Measurements from ENCODE around the gene RFC3. TPM values are rescaled to one million over a fixed set of nuclear protein-coding genes. Genes with fewer than 3 reads are reported as not detected.

RFC3 gene
- total RNA-seq, 1 experiment from 2014 or later = 64.4 TPM

DNA sequence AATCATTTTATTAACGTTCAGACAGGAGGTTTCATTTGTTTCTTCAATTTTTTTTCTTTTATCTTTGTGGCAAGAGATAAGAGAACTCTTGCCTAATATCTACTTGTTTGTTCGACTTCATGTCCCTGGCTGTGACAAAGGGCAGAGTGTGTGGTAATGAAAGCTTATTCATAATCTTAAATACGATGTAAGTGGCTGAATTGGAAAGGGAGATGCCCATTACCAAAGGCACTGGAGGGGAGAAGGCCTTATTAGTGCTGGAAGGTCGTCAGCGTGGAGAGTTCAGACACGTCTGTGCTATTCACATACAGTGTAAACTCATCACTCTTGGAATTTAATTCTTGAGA is 54.0 kb downstream of the RFC3 start:
- Histone ChIP-seq H3K9me3 (ENCODE audit: low read depth, low read length, poor library complexity, severe bottlenecking) (no peaks in the 10 kb centered on the region), H3K4me1 (ENCODE audit: insufficient read depth, low read length, poor library complexity, severe bottlenecking) (no peaks in the 10 kb centered on the region), H3K27ac (ENCODE audit: low read depth, low read length, poor library complexity, severe bottlenecking) (no peak overlapping the region), H3K4me3 (ENCODE audit: low read depth, low read length, poor library complexity, severe bottlenecking) (no peak overlapping the region), H3K36me3 (ENCODE audit: insufficient read depth, low read length, poor library complexity, severe bottlenecking) (no peaks in the 10 kb centered on the region), H3K27me3 (replicated peaks; ENCODE audit: insufficient read depth, low read depth, low read length, poor library complexity) (no peaks in the 10 kb centered on the region)
- POLR2A ChIA-PET (ENCODE audit: low non-redundant PET) = no interaction called here
- TF ChIP-seq, protein P1, sequence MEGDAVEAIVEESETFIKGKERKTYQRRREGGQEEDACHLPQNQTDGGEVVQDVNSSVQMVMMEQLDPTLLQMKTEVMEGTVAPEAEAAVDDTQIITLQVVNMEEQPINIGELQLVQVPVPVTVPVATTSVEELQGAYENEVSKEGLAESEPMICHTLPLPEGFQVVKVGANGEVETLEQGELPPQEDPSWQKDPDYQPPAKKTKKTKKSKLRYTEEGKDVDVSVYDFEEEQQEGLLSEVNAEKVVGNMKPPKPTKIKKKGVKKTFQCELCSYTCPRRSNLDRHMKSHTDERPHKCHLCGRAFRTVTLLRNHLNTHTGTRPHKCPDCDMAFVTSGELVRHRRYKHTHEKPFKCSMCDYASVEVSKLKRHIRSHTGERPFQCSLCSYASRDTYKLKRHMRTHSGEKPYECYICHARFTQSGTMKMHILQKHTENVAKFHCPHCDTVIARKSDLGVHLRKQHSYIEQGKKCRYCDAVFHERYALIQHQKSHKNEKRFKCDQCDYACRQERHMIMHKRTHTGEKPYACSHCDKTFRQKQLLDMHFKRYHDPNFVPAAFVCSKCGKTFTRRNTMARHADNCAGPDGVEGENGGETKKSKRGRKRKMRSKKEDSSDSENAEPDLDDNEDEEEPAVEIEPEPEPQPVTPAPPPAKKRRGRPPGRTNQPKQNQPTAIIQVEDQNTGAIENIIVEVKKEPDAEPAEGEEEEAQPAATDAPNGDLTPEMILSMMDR (conservative IDR thresholded peaks at IDR 0.05; ENCODE audit: low read depth, low read length) = no peak
- TF ChIP-seq EZH2 (IDR thresholded peaks at IDR 0.05; ENCODE audit: borderline replicate concordance, low read depth, low read length, poor library complexity, severe bottlenecking) = no peak
- no TSS peak for BruUV-seq (replicated peaks)
- CTCF ChIA-PET = no interaction called here
- no peak for DNase-seq (ENCODE audit: low spot score)
- intact Hi-C loops (cut with micrococcal nuclease; ENCODE audit: unreplicated experiment) = no loop called here

DNA sequence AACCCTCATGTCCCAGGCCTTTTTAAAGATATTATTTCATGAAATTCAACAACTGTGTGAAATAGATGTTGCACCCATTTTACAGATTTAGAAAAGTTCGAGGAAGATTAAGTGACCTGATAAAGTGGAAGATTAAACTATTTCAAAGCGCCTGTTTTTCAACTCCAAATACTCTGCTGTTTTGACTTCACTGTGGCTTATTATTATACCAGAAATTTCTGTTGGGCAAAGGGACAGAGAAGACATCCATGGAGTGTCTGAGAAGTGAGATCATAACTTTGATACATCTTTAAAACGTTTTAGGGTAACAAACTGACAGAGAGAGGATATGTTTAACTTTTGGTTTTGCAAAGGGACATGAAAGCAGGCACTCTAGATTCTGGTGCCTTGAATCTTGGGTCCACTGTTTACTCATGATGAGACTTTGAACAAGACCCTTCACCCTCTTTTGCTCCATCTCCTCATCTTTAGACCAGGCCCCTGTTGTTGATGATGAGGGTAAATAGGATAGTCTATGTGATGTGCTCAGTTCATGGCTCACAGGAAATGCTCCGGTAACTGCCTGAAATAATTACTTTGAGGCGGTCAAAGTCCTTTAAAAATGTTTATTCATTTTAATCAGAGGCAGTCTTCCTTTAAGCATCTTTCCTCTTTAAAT is 55.4 kb downstream of the RFC3 start:
- H3K9me3 ChIP-seq (ENCODE audit: low read depth, low read length, poor library complexity, severe bottlenecking) = no peaks in the 10 kb centered on the region
- no peak overlapping the region for H3K27ac ChIP-seq (ENCODE audit: low read depth, low read length, poor library complexity, severe bottlenecking)
- no peak for DNase-seq (ENCODE audit: low spot score)
- H3K4me1 ChIP-seq (ENCODE audit: insufficient read depth, low read length, poor library complexity, severe bottlenecking) = peaks cover 2% of the 10 kb centered on the region
- no peaks in the 10 kb centered on the region for H3K27me3 ChIP-seq (replicated peaks; ENCODE audit: insufficient read depth, low read depth, low read length, poor library complexity)
- intact Hi-C loops (cut with micrococcal nuclease; ENCODE audit: unreplicated experiment) = no loop called here
- TF ChIP-seq, protein P1 (conservative IDR thresholded peaks at IDR 0.05; ENCODE audit: low read depth, low read length) = no peak
- no peak for TF ChIP-seq EZH2 (IDR thresholded peaks at IDR 0.05; ENCODE audit: borderline replicate concordance, low read depth, low read length, poor library complexity, severe bottlenecking)
- no peaks in the 10 kb centered on the region for H3K36me3 ChIP-seq (ENCODE audit: insufficient read depth, low read length, poor library complexity, severe bottlenecking)
- no TSS peak for BruUV-seq (replicated peaks)
- CTCF ChIA-PET = no interaction called here
- H3K4me3 ChIP-seq (ENCODE audit: low read depth, low read length, poor library complexity, severe bottlenecking) = no peak overlapping the region
- POLR2A ChIA-PET (ENCODE audit: low non-redundant PET) = no interaction called here

DNA sequence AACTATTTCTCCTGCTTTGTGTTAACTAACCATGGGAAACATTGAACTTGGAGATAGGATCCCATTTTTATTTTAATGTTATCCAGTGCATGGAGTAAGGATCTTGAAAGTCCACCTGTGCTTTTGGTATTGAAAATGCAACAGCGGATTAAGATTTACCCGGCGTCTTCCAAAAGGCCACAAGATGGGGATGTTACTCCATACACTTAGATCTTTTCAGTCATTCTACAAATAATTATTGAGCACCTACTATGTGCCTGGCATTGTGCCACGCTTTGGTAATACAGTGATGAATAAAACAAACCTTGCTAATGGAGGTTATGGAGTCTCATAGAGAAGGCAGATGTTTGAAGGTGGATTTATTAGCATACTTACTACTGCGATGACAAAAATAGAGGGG is 56.9 kb downstream of the RFC3 start:
- H3K27me3 ChIP-seq (replicated peaks; ENCODE audit: insufficient read depth, low read depth, low read length, poor library complexity) = no peaks in the 10 kb centered on the region
- intact Hi-C loops (cut with micrococcal nuclease; ENCODE audit: unreplicated experiment) = loop anchor here (2.0 kb wide), 2 partner anchors 200 to 1288 kb away; no protein-coding TSS in a partner anchor
- no peak overlapping the region for H3K27ac ChIP-seq (ENCODE audit: low read depth, low read length, poor library complexity, severe bottlenecking)
- no peak for TF ChIP-seq EZH2 (IDR thresholded peaks at IDR 0.05; ENCODE audit: borderline replicate concordance, low read depth, low read length, poor library complexity, severe bottlenecking)
- TF ChIP-seq, protein P1 (conservative IDR thresholded peaks at IDR 0.05; ENCODE audit: low read depth, low read length) = peak; percentile 32; the same call in 1 of the 2 replicates
- ChIA-PET CTCF (no interaction called here), POLR2A (ENCODE audit: low non-redundant PET) (no interaction called here)
- DNase-seq (ENCODE audit: low spot score) = no peak
- no peak overlapping the region for H3K4me3 ChIP-seq (ENCODE audit: low read depth, low read length, poor library complexity, severe bottlenecking)
- no TSS peak for BruUV-seq (replicated peaks)
- H3K4me1 ChIP-seq (ENCODE audit: insufficient read depth, low read length, poor library complexity, severe bottlenecking) = peaks cover 17% of the 10 kb centered on the region
- H3K9me3 ChIP-seq (ENCODE audit: low read depth, low read length, poor library complexity, severe bottlenecking) = no peaks in the 10 kb centered on the region
- H3K36me3 ChIP-seq (ENCODE audit: insufficient read depth, low read length, poor library complexity, severe bottlenecking) = no peaks in the 10 kb centered on the region

All from A673 (cell line).